Uterus (tissue), 4 donors: ENCODE data around the gene GNAL. TPM values are rescaled to one million over a fixed set of nuclear protein-coding genes. Genes with fewer than 3 reads are reported as not detected.
A peak's percentile ranks its signal among the peaks of the same experiment; 100 is the strongest.

ENCODE experiments used
- DNase-seq, 2 donors: peaks; one replicate each; pipeline ENCODE4 v3.0.0-alpha.2; 2019 to 2020
- H3K27ac ChIP-seq, 2 donors: fragments of 200-600 bp; sonication (generic); 1 replicate in 1 of 2; 2 replicates in 1 of 2; pipeline ENCODE4 v1.5.1; 2016 to 2018
- H3K27me3 ChIP-seq, 2 donors: fragments of 200-600 bp; sonication (generic); one replicate each; pipeline ENCODE4 v1.5.1; 2018 to 2019; ENCODE audit warnings: control low read depth in 1 of 2
- H3K36me3 ChIP-seq, 2 donors: fragments of 200-600 bp; sonication (generic); one replicate each; pipeline ENCODE4 v1.5.1; 2019; ENCODE audit warnings: control low read depth in 1 of 2
- H3K4me1 ChIP-seq, 2 donors: fragments of 200-600 bp; sonication (generic); one replicate each; pipeline ENCODE4 v1.5.1; 2018 to 2019; ENCODE audit warnings: control low read depth in 1 of 2
- H3K4me3 ChIP-seq, 2 donors: fragments of 200-600 bp; sonication (generic); 1 replicate in 1 of 2; 2 replicates in 1 of 2; pipeline ENCODE4 v1.5.1; 2018 to 2019; ENCODE audit warnings: mild to moderate bottlenecking in 1 of 2
- H3K9me3 ChIP-seq, 2 donors: fragments of 200-600 bp; sonication (generic); one replicate each; pipeline ENCODE4 v1.5.1; 2019; ENCODE audit warnings: control low read depth in 1 of 2
- POLR2A ChIP-seq, 2 donors: fragments of 450-650 bp; IDR thresholded peaks; one replicate each; pipeline ENCODE4 v1.6.1; 2016; ENCODE audit warnings: antibody characterized with exemption in 2 of 2, mild to moderate bottlenecking in 1 of 2, moderate library complexity in 1 of 2
- intact Hi-C: fragments of 100-400 bp; cut with DNase I; formaldehyde crosslinking; loops from one replicate; pipeline ENCODE4 v1.15.1; 2023; ENCODE audit warnings: low total_unique reads
- total RNA-seq, 4 donors: library from RNA; depleted of rRNA in 3 of 4; stranded (reverse); fragments of >200 nt in 3 of 4; gene quantifications; one replicate each; pipeline versions ENCODE4 v1.1.0 to v1.2.4, GENCODE V29; 2014 to 2023
- TF ChIP-seq, protein P1 (sequence below), 4 experiments: fragments of 200-600 bp in 2 of 4; fragments of 450-650 bp in 2 of 4; sonication (generic) in 2 of 4; IDR thresholded peaks; one replicate each; pipeline ENCODE4 v1.5.1; 2016 to 2019; ENCODE audit warnings: antibody characterized with exemption in 4 of 4, mild to moderate bottlenecking in 2 of 4, moderate library complexity in 1 of 4
- donor health status: DM: yes; HTN: yes; CAD: no.

The GNAL gene
- total RNA-seq, 4 donors from 2014 or later: 4.6 to 20.2 (median 13.8) TPM

GRCh38 chr18:11844436-11844835, 155.4 kb downstream of the GNAL start:
- H3K4me1 ChIP-seq: no peaks in the 10 kb centered on the region
- no peak overlapping the region for H3K4me3 ChIP-seq
- DNase-seq: no peak
- no peaks in the 10 kb centered on the region for H3K36me3 ChIP-seq
- TF ChIP-seq, protein P1, sequence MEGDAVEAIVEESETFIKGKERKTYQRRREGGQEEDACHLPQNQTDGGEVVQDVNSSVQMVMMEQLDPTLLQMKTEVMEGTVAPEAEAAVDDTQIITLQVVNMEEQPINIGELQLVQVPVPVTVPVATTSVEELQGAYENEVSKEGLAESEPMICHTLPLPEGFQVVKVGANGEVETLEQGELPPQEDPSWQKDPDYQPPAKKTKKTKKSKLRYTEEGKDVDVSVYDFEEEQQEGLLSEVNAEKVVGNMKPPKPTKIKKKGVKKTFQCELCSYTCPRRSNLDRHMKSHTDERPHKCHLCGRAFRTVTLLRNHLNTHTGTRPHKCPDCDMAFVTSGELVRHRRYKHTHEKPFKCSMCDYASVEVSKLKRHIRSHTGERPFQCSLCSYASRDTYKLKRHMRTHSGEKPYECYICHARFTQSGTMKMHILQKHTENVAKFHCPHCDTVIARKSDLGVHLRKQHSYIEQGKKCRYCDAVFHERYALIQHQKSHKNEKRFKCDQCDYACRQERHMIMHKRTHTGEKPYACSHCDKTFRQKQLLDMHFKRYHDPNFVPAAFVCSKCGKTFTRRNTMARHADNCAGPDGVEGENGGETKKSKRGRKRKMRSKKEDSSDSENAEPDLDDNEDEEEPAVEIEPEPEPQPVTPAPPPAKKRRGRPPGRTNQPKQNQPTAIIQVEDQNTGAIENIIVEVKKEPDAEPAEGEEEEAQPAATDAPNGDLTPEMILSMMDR (IDR thresholded peaks at IDR 0.05): no peak
- TF ChIP-seq POLR2A (IDR thresholded peaks at IDR 0.05): no peak
- no peaks in the 10 kb centered on the region for H3K9me3 ChIP-seq
- intact Hi-C loops: no loop called here
- H3K27me3 ChIP-seq: no peaks in the 10 kb centered on the region
- H3K27ac ChIP-seq: no peak overlapping the region

GRCh38 chr18:11845654-11846053, 156.6 kb downstream of the GNAL start:
- intact Hi-C loops: no loop called here
- Histone ChIP-seq H3K27ac (no peak overlapping the region), H3K36me3 (no peaks in the 10 kb centered on the region), H3K27me3 (no peaks in the 10 kb centered on the region), H3K4me3 (no peak overlapping the region), H3K9me3 (no peaks in the 10 kb centered on the region), H3K4me1 (no peaks in the 10 kb centered on the region)
- no peak for DNase-seq
- TF ChIP-seq POLR2A (IDR thresholded peaks at IDR 0.05): no peak
- TF ChIP-seq, protein P1 (IDR thresholded peaks at IDR 0.05): no peak

DNA sequence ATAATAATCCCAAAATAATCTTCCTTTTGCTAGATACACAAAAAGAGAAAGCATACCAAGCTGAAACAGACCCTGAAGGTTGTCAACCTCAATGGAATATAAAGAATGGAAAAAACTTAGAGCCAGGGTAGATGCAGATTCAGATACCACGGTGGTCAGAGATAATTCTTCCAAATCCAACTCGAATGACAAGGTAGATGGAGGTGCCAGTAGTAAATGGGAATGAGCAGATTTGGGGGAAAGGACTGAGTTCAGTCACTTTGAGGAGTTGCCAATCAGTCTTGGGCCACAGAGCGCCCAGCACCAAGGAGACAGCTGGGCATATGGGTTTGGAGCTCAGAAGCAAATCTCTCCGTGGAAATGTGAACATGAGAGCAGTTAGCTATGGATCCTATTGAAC, 158.7 kb downstream of the GNAL start:
- H3K4me1 ChIP-seq: no peaks in the 10 kb centered on the region
- H3K4me3 ChIP-seq: no peak overlapping the region
- TF ChIP-seq, protein P1 (IDR thresholded peaks at IDR 0.05): no peak
- TF ChIP-seq POLR2A (IDR thresholded peaks at IDR 0.05): no peak
- H3K27me3 ChIP-seq: no peaks in the 10 kb centered on the region
- H3K27ac ChIP-seq: no peak overlapping the region
- no peaks in the 10 kb centered on the region for H3K36me3 ChIP-seq
- H3K9me3 ChIP-seq: no peaks in the 10 kb centered on the region
- intact Hi-C loops: no loop called here
- DNase-seq: no peak

DNA sequence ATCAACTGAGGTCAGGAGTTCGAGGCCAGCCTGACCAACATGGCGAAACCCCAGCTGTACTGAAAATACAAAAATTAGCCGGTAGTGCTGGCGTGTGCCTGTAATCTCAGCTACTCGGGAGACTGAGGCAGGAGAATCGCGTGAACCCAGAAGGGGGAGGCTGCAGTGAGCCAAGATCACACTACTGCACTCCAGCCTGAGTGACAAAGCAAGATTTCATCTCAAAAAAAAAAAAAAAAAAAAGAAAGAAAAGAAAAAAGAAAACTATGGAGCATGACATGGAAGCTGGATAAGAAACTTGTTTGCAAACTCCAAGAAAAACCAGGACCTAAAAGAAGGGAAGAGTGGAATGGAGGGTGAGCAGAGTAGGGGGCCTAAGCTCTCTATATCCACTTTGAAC, 160.2 kb downstream of the GNAL start:
- H3K9me3 ChIP-seq: no peaks in the 10 kb centered on the region
- H3K36me3 ChIP-seq: no peaks in the 10 kb centered on the region
- H3K27me3 ChIP-seq: no peaks in the 10 kb centered on the region
- H3K27ac ChIP-seq: peak overlapping the region; percentile 88 to 90
- intact Hi-C loops: no loop called here
- no peak overlapping the region for H3K4me3 ChIP-seq
- TF ChIP-seq, protein P1 (IDR thresholded peaks at IDR 0.05): no peak
- no peak for DNase-seq
- no peaks in the 10 kb centered on the region for H3K4me1 ChIP-seq

GRCh38 chr18:11849841-11850634, 161.0 kb downstream of the GNAL start:
- DNase-seq: peak; percentile 44 to 54

More at GRCh38 chr18:11849841-11850634, 161.0 kb downstream of the GNAL start:
- peak overlapping the region; percentile 90 to 99 for H3K4me3 ChIP-seq
- no peak for TF ChIP-seq POLR2A (IDR thresholded peaks at IDR 0.05)
- TF ChIP-seq, protein P1 (IDR thresholded peaks at IDR 0.05): no peak
- peak overlapping the region; percentile 88 to 90 for H3K27ac ChIP-seq
- intact Hi-C loops: no loop called here
- no peaks in the 10 kb centered on the region for H3K9me3 ChIP-seq
- H3K27me3 ChIP-seq: no peaks in the 10 kb centered on the region
- H3K36me3 ChIP-seq: no peaks in the 10 kb centered on the region
- H3K4me1 ChIP-seq: no peaks in the 10 kb centered on the region
